Measurements from ENCODE around the gene HSD11B1. TPM values are rescaled to one million over a fixed set of nuclear protein-coding genes. Genes with fewer than 3 reads are reported as not detected.

The HSD11B1 gene
- total RNA-seq, 2 experiments from 2014 or later = 0.33 TPM; not detected in 1

- DNase-seq (peak in 2 of 14 experiments; percentile 52 to 63), ATAC-seq (ENCODE audit: poor library complexity) (no peak)
- Histone ChIP-seq H3K4me1 (ENCODE audit: insufficient read depth, low read length) (no peaks in the 10 kb centered on the region), H3K27ac (ENCODE audit: low read depth in 1 of 2, low read length in 2 of 2) (no peak overlapping the region), H3K36me3 (ENCODE audit: insufficient read depth, low read length) (no peaks in the 10 kb centered on the region), H3K4me3 (ENCODE audit: low read length) (no peak overlapping the region), H3K27me3 (ENCODE audit: control insufficient read depth in 1 of 2, insufficient read depth in 2 of 2, low read length in 2 of 2) (no peaks in the 10 kb centered on the region), H3K9me3 (ENCODE audit: control insufficient read depth in 1 of 2, insufficient read depth in 1 of 2, low read length in 2 of 2) (no peaks in the 10 kb centered on the region)
- H3K27me3 Mint-ChIP-seq = no peaks in the 10 kb centered on the region
- no peaks in the 10 kb centered on the region for H3K4me1 Mint-ChIP-seq (ENCODE audit: low read depth)
- H3K36me3 Mint-ChIP-seq (ENCODE audit: low read depth) = no peaks in the 10 kb centered on the region
- H3K9me3 Mint-ChIP-seq = no peaks in the 10 kb centered on the region
- no peak for TF ChIP-seq CTCF (IDR thresholded peaks at IDR 0.05)
- H3K4me3 Mint-ChIP-seq = no peak overlapping the region
- ChIA-PET POLR2A (interaction anchor here (0.9 kb wide), 1 partner anchor 9 kb away, joined by 3 read pairs; no protein-coding TSS in a partner anchor), CTCF (no interaction called here)
- H3K27ac Mint-ChIP-seq = no peak overlapping the region
- intact Hi-C loops (cut with DNase I, micrococcal nuclease) = no loop called here
Measured at GRCh38 chr1:209733409-209734192, 29.0 kb downstream of the HSD11B1 start.

GRCh38 chr1:209736490-209737117 is 32.0 kb downstream of the HSD11B1 start:
- DNase-seq (no peak), ATAC-seq (ENCODE audit: poor library complexity) (no peak)
- intact Hi-C loops (cut with DNase I, micrococcal nuclease) = no loop called here
- H3K36me3 Mint-ChIP-seq (ENCODE audit: low read depth) = no peaks in the 10 kb centered on the region
- H3K9me3 Mint-ChIP-seq = no peaks in the 10 kb centered on the region
- H3K4me3 Mint-ChIP-seq = no peak overlapping the region
- ChIA-PET CTCF (interaction anchor here (1.3 kb wide), 1 partner anchor 10 kb away, joined by 4 read pairs; no protein-coding TSS in a partner anchor), POLR2A (interaction anchor here (0.8 to 1.4 kb wide), 2 partner anchors 9 to 33 kb away, joined by 3 to 4 read pairs; no protein-coding TSS in a partner anchor)
- no peaks in the 10 kb centered on the region for H3K27me3 Mint-ChIP-seq
- H3K36me3 ChIP-seq (ENCODE audit: insufficient read depth, low read length) = no peaks in the 10 kb centered on the region
- H3K27ac ChIP-seq (ENCODE audit: low read depth in 1 of 2, low read length in 2 of 2) = no peak overlapping the region
- no peak for TF ChIP-seq CTCF (IDR thresholded peaks at IDR 0.05)
- peaks cover under 1% of the 10 kb centered on the region for H3K4me1 ChIP-seq (ENCODE audit: insufficient read depth, low read length)
- no peaks in the 10 kb centered on the region for H3K9me3 ChIP-seq (ENCODE audit: control insufficient read depth in 1 of 2, insufficient read depth in 1 of 2, low read length in 2 of 2)
- peaks cover 5% of the 10 kb centered on the region for H3K4me1 Mint-ChIP-seq (ENCODE audit: low read depth)
- H3K27ac Mint-ChIP-seq = no peak overlapping the region
- H3K27me3 ChIP-seq (ENCODE audit: control insufficient read depth in 1 of 2, insufficient read depth in 2 of 2, low read length in 2 of 2) = no peaks in the 10 kb centered on the region
- no peak overlapping the region for H3K4me3 ChIP-seq (ENCODE audit: low read length)

GRCh38 chr1:209737118-209737505 is 32.5 kb downstream of the HSD11B1 start:
- CTCF ChIA-PET = interaction anchor here (1.3 kb wide), 1 partner anchor 11 kb away, joined by 4 read pairs; no protein-coding TSS in a partner anchor
- no peak for TF ChIP-seq CTCF (IDR thresholded peaks at IDR 0.05)
- no peak overlapping the region for H3K27ac Mint-ChIP-seq
- ATAC-seq (ENCODE audit: poor library complexity) = no peak
- no peak overlapping the region for H3K4me3 ChIP-seq (ENCODE audit: low read length)
- no peaks in the 10 kb centered on the region for H3K9me3 ChIP-seq (ENCODE audit: control insufficient read depth in 1 of 2, insufficient read depth in 1 of 2, low read length in 2 of 2)
- POLR2A ChIA-PET = interaction anchor here (0.8 to 1.4 kb wide), 2 partner anchors 9 to 32 kb away, joined by 3 to 4 read pairs; no protein-coding TSS in a partner anchor
- no peak overlapping the region for H3K27ac ChIP-seq (ENCODE audit: low read depth in 1 of 2, low read length in 2 of 2)
- intact Hi-C loops (cut with DNase I, micrococcal nuclease) = no loop called here
- no peaks in the 10 kb centered on the region for H3K36me3 ChIP-seq (ENCODE audit: insufficient read depth, low read length)
- no peak overlapping the region for H3K4me3 Mint-ChIP-seq
- peaks cover 10% of the 10 kb centered on the region for H3K4me1 Mint-ChIP-seq (ENCODE audit: low read depth)
- H3K36me3 Mint-ChIP-seq (ENCODE audit: low read depth) = no peaks in the 10 kb centered on the region
- H3K27me3 ChIP-seq (ENCODE audit: control insufficient read depth in 1 of 2, insufficient read depth in 2 of 2, low read length in 2 of 2) = no peaks in the 10 kb centered on the region
- DNase-seq = no peak
- H3K4me1 ChIP-seq (ENCODE audit: insufficient read depth, low read length) = peaks cover 4% of the 10 kb centered on the region
- no peaks in the 10 kb centered on the region for H3K9me3 Mint-ChIP-seq
- H3K27me3 Mint-ChIP-seq = no peaks in the 10 kb centered on the region

Data from CD4-positive, alpha-beta T cell (primary cell).